ENCODE measurements around the gene GSE1. TPM values are rescaled to one million over a fixed set of nuclear protein-coding genes. Genes with fewer than 3 reads are reported as not detected.

GSE1 gene
- total and polyA plus RNA-seq, 2 experiments from 2014 or later, result 27.9 to 43.5 TPM

DNA sequence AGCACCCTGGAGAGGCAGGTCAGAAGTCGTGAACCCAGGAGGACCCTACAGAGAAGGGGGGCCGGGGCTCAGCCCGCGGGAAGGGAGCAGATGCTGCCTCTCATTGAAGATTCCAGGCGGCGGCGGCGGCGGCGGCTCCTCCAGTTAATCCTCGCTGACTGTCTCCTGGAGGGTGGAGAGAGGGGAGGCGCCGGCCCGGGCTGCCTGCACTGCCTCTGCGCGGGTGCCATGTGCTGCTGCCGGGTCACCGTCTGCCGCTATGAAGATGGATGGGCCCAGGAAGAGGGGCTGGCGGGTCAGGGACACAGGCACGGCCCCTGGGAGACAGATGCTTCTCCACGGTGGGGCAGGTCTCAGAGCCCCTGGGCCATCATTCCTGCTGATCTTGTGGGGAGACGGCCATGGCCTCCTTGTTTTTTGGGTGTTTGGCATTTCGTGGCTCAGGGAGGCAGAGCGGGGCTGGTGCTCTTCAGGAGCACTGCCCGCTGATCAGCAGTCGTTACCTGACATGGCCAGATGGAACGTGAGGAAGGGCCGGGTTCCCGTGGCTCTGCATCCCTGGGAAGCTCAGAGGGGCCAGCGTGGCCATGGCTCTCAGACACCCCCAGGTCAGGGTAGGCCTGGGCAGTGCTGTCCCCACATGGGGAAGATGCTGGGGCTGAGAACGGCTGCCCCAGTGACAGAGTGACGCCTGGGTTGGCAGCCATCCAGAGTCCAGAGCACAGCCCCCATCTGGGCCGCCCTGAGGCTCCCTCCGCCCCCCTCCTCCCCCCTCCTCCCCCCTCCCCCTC is 39.5 kb downstream of the GSE1 start:
- peak; percentile 57 for DNase-seq (ENCODE audit: low spot score)
- Histone ChIP-seq H2AFZ (no peak overlapping the region), H3K9me2 (replicated peaks; ENCODE audit: insufficient read depth) (no peaks in the 10 kb centered on the region), H3K4me1 (ENCODE audit: insufficient read depth) (peaks cover 17% of the 10 kb centered on the region), H3K27me3 (no peaks in the 10 kb centered on the region), H3K9me3 (ENCODE audit: low read depth) (no peaks in the 10 kb centered on the region), H3K4me2 (no peak overlapping the region), H3K27ac (no peak overlapping the region), H3K79me2 (peaks cover 15% of the 10 kb centered on the region), H4K20me1 (ENCODE audit: insufficient read depth, poor library complexity, severe bottlenecking) (peaks cover 66% of the 10 kb centered on the region), H3K4me3 (no peak overlapping the region), H3K36me3 (replicated peaks; ENCODE audit: insufficient read depth, low read depth) (no peaks in the 10 kb centered on the region)
- TF ChIP-seq EZH2phosphoT487 (IDR thresholded peaks at IDR 0.05; ENCODE audit: low read depth, severe bottlenecking, unreplicated experiment) (no peak), CTCF (IDR thresholded peaks at IDR 0.05; ENCODE audit: poor library complexity) (no peak)
- 76% methylated on average over 30 of the region's 35 CpGs for WGBS (ENCODE audit: low lambda C conversion rate, missing lambda C conversion rate)

DNA sequence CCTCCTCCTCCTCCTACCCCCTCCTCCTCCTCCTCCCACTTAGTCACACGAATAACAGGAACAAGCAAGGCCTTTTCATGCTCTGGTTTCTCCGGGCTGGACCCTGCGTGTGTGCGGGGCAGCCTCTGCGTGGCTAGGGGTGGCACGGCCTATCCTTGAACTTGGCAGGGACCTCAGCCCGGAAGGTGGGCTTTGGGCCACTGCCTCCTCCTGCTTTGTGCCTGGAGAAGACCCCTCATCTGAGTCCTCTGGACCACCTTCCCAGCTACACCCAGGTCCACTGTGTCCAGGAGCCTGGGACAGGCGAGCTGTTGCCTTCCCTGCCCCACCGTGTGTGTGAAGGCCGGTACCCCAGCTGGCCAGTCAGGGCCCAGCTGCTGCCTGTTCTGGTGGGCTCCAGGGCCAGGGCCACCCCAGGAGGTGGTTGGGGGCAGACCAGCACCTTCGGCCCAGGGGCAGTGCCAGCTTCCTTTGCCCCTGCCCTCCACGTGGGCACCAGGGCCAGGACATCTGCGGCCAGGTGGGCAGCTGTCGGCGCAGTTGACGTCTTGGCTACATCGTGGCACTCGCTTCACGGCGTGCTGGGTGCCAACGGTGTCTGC is 40.3 kb downstream of the GSE1 start:
- peaks cover 17% of the 10 kb centered on the region for H3K4me1 ChIP-seq (ENCODE audit: insufficient read depth)
- peaks cover 64% of the 10 kb centered on the region for H4K20me1 ChIP-seq (ENCODE audit: insufficient read depth, poor library complexity, severe bottlenecking)
- H3K4me2 ChIP-seq, result no peak overlapping the region
- H3K36me3 ChIP-seq (replicated peaks; ENCODE audit: insufficient read depth, low read depth), result no peaks in the 10 kb centered on the region
- no peak overlapping the region for H3K4me3 ChIP-seq
- H3K9me2 ChIP-seq (replicated peaks; ENCODE audit: insufficient read depth), result no peaks in the 10 kb centered on the region
- 96% methylated on average over 19 of the region's 21 CpGs for WGBS (ENCODE audit: low lambda C conversion rate, missing lambda C conversion rate)
- TF ChIP-seq EZH2 (IDR thresholded peaks at IDR 0.05; ENCODE audit: borderline replicate concordance) (no peak), EZH2phosphoT487 (IDR thresholded peaks at IDR 0.05; ENCODE audit: low read depth, severe bottlenecking, unreplicated experiment) (no peak), CTCF (IDR thresholded peaks at IDR 0.05; ENCODE audit: poor library complexity) (no peak)
- H3K27me3 ChIP-seq, result no peaks in the 10 kb centered on the region
- no peak overlapping the region for H3K27ac ChIP-seq
- H2AFZ ChIP-seq, result no peak overlapping the region
- H3K79me2 ChIP-seq, result peaks cover 13% of the 10 kb centered on the region
- H3K9me3 ChIP-seq (ENCODE audit: low read depth), result no peaks in the 10 kb centered on the region
- no peak for DNase-seq (ENCODE audit: low spot score)

- no peaks in the 10 kb centered on the region for H3K9me3 ChIP-seq (ENCODE audit: low read depth)
- peaks cover 17% of the 10 kb centered on the region for H3K4me1 ChIP-seq (ENCODE audit: insufficient read depth)
- H3K27me3 ChIP-seq, result no peaks in the 10 kb centered on the region
- no peaks in the 10 kb centered on the region for H3K9me2 ChIP-seq (replicated peaks; ENCODE audit: insufficient read depth)
- H4K20me1 ChIP-seq (ENCODE audit: insufficient read depth, poor library complexity, severe bottlenecking), result peaks cover 53% of the 10 kb centered on the region
- H3K27ac ChIP-seq, result no peak overlapping the region
- TF ChIP-seq EZH2phosphoT487 (IDR thresholded peaks at IDR 0.05; ENCODE audit: low read depth, severe bottlenecking, unreplicated experiment) (no peak), CTCF (IDR thresholded peaks at IDR 0.05; ENCODE audit: poor library complexity) (no peak), EZH2 (IDR thresholded peaks at IDR 0.05; ENCODE audit: borderline replicate concordance) (no peak)
- no peak overlapping the region for H3K4me3 ChIP-seq
- DNase-seq (ENCODE audit: low spot score), result no peak
- peaks cover 8% of the 10 kb centered on the region for H3K79me2 ChIP-seq
- no peak overlapping the region for H2AFZ ChIP-seq
- 96% methylated on average over 29 of the region's 41 CpGs for whole genome bisulfite sequencing (ENCODE audit: low lambda C conversion rate, missing lambda C conversion rate)
- H3K4me2 ChIP-seq, result no peak overlapping the region
- no peaks in the 10 kb centered on the region for H3K36me3 ChIP-seq (replicated peaks; ENCODE audit: insufficient read depth, low read depth)
These were observed 41.4 kb downstream of the GSE1 start for GRCh38 chr16:85654251-85655095.
